Coronary artery (tissue), 2 donors: Measurements from ENCODE around the gene NUBP2.

ENCODE experiments used
- DNase-seq: peaks from one replicate; pipeline ENCODE4 v3.0.0-alpha.2; 2017; ENCODE audit warnings: low spot score
- H3K27ac ChIP-seq, 2 donors: fragments of 200-600 bp; sonication (generic); one replicate each; pipeline ENCODE4 v1.5.1; 2016 to 2019
- H3K4me3 ChIP-seq: fragments of 200-600 bp; sonication (generic); 2 replicates; pipeline ENCODE4 v1.5.1; 2016; ENCODE audit warnings: mild to moderate bottlenecking, moderate library complexity
- TF ChIP-seq, protein P1 (sequence below): fragments of 200-600 bp; sonication (generic); IDR thresholded peaks from one replicate; pipeline ENCODE4 v1.5.1; 2019; ENCODE audit warnings: antibody characterized with exemption

NUBP2 gene

DNA sequence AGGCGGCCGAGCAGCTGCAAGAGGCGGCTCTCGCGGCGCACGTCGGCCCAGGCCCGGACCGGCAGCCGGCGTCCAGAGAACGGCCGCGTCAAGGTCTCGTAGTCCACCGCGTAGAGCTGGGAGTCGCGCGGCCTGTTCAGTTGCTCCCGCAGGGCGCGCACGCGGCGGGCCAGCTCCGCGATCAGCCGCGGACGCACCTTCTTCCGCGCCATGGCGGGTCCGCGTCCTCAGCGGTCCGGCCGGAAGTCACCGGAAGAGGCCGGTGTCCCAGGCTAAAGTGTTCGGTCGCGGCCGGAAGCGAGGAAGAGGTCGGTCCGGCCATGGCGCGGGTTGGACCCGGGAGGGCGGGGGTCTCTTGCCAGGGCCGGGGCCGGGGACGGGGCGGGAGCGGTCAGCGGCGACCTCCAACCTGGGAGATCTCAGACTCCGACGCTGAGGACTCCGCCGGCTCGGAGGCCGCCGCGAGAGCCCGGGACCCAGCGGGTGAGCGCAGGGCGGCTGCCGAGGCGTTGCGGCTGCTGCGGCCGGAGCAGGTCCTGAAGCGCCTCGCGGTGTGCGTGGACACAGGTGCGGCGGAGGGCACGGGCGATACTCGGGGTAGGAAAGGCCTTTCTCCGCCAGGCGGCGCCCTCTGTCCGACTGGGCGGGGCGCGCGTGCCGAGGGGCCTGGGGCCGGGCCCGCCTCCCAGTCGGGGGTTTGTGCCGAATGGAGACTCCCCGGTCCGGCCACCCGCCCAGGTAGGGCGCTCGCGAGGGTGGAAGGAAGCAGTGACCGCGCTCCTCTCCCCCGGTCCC, 9.7 kb upstream of the NUBP2 start, which contains the start of gene MRPS34:
Gene MRPS34 (minus strand): TSS at position 227 of the 795 bp plus-strand sequence. CDS start 15 bp downstream, at position 212.
- peak within 1 kb of the TSS; percentile 82 to 91 for H3K27ac ChIP-seq
- peak within 1 kb of the TSS; percentile 98 for H3K4me3 ChIP-seq
- no peak for DNase-seq
- TF ChIP-seq, protein P1, sequence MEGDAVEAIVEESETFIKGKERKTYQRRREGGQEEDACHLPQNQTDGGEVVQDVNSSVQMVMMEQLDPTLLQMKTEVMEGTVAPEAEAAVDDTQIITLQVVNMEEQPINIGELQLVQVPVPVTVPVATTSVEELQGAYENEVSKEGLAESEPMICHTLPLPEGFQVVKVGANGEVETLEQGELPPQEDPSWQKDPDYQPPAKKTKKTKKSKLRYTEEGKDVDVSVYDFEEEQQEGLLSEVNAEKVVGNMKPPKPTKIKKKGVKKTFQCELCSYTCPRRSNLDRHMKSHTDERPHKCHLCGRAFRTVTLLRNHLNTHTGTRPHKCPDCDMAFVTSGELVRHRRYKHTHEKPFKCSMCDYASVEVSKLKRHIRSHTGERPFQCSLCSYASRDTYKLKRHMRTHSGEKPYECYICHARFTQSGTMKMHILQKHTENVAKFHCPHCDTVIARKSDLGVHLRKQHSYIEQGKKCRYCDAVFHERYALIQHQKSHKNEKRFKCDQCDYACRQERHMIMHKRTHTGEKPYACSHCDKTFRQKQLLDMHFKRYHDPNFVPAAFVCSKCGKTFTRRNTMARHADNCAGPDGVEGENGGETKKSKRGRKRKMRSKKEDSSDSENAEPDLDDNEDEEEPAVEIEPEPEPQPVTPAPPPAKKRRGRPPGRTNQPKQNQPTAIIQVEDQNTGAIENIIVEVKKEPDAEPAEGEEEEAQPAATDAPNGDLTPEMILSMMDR, result peak; percentile 68

DNA sequence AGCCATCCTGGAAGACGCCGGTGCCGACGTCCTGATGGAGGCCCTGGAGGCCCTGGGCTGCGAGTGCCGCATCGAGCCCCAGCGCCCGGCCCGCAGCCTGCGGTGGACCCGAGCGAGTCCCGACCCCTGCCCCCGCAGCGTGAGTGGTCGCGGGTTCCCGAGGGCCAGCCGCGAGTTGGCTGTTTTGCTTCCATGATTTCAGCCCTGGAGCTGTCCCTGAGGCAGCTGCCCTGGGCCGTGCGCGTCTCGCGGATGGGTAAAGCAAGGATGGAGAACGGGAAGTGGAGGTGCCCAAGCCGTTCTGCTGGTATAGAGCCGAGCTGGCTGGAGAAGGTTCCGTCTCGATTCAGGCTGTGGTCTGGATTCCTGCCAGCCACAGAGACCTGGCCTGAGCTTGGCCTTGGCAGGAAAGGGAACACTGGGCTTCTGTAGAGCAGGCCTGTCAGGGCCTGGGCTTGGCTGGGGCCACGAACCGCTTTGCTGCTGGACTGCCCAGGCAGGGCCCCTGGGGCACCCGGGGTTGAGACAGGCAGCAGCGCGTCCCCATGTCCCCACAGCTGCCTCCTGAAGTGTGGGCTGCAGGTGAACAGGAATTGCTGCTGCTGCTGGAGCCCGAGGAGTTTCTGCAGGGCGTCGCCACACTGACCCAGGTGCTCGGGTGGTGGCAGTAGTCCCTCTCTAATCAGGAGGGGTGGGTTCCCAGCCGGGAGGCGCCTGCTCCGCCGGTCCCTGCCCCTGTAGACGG, 8.9 kb upstream of the NUBP2 start:
- Histone ChIP-seq H3K27ac (peak overlapping the region; percentile 76 to 91), H3K4me3 (peak overlapping the region; percentile 98)
- TF ChIP-seq, protein P1, result no peak
- no peak for DNase-seq

DNA sequence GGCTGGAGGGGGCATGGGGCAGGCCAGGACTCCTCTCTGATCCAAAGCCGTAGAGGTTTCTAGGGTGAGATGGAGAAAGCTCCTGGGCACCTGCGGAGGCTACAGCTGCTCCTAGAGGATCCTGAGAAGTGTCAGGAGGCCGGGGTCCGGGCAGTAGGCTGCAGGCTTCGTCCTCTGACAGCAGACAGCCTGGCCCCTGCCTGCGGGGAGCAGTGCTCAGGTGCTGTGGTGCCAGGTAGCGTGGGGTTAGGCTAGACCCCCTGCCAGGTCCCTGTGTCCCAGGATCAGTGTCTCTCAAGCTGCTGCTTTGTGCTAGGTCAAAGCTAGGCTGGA, 8.3 kb upstream of the NUBP2 start:
- H3K4me3 ChIP-seq, result peak overlapping the region; percentile 98
- H3K27ac ChIP-seq, result peak overlapping the region in 1 of 2 donors; percentile 91
- DNase-seq, result no peak
- TF ChIP-seq, protein P1, result no peak

DNA sequence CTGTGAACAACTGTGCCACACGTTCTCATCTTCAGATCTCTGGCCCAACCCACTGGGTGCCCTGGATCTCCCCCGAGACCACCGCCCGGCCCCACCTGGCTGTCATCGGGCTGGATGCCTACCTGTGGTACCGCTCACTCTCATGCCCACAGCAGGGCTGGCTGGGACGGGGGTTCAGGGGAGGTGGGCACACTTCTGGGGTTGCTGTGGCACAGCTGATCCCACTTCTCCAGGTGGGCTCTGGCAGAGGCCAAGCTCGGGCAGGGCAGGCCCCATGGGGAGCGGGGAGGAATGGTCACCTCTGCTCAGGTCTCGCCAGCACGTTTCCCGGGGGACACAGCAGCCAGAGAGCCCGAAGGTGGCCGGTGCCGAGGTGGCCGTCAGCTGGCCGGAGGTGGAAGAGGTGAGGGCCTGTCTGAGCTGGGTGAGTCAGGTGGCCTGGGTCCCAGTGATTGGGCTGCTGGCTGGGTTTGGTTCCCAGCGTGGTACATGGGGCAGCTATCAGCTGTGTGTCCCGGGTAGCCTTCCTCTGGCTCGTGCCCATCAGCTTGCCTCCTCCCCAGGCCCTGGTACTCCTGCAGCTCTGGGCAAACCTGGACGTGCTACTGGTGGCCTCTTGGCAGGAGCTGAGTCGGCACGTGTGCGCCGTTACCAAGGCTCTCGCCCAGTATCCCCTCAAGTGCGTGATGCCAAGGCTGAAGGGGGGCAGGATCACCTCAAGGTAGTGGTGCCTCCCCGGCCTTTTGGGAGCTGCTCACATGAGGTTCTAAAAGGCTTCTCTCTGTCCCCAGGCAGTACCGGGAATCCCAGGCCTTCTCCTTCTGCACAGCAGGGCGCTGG, 7.5 kb upstream of the NUBP2 start:
- H3K4me3 ChIP-seq, result no peak overlapping the region

DNA sequence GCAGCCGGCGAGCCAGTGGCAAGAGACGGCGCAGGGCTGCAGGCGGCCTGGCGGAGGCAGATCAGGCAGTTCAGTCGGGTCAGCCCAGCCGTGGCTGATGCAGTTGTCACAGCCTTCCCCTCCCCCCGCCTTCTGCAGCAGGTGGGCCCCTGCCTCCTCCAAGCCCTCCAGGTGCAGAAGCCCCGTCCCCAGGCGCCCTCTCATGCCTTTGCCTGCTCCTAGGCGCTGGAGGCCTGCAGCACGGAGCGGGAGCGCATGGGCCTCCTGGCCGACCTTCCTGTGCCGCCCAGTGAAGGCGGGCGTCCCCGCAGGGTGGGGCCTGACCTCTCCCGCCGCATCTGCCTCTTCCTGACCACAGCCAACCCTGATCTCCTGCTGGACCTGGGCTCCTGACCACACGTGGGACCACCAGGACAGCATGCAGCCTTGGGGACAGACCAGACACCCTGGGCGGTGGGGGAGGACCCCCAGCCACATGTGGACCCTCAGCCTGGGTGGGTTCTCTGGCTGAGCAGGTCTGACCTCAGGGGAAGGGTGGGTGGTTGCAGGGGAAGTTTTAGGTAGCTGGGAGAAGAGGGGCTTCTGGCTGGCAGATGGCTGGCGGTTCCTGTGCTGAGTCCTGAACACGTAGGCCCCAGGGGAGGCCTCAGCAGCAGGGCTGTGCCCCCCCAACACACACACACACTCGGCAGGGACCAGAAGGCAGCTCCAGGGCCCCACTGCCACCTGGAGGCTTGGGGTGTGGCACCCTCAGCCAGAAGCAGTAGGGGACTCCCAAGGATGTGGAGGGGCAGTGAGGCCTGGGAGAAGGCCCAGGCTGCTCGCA, 6.7 kb upstream of the NUBP2 start:
- Histone ChIP-seq H3K27ac (no peak overlapping the region), H3K4me3 (no peak overlapping the region)
- DNase-seq, result no peak
- TF ChIP-seq, protein P1, result no peak

More for the DNA sequence above, 7.5 kb upstream of the NUBP2 start:
- TF ChIP-seq, protein P1, result no peak
- no peak for DNase-seq
- no peak overlapping the region for H3K27ac ChIP-seq

DNA sequence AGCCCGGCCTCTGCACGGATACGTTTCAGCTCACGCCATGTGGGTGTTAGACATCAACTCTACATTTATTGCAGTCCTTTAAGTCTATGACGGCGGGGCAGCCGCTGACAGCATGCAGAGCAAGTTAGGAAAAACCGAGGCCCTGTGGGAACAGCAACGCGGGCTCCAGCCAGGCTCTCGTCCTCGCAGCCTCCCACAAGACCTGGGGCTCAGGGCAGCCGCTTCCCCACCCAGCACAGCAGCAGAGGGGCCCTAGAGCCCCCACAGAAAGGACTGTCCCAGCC, 6.1 kb upstream of the NUBP2 start:
- Histone ChIP-seq H3K27ac (no peak overlapping the region), H3K4me3 (no peak overlapping the region)
- no peak for DNase-seq
- TF ChIP-seq, protein P1, result no peak
